BE2C (cell line): ENCODE data around the gene AIFM1.
A peak's percentile ranks its signal among the peaks of the same experiment; 100 is the strongest.

ENCODE experiments used
- DNase-seq: peaks from one replicate; pipeline ENCODE4 v3.0.0-alpha.2; 2020
- H3K27me3 ChIP-seq: fragments of 250-450 bp; sonication (Bioruptor Pico); 2 replicates; pipeline ENCODE4 v1.5.1; 2020; ENCODE audit warnings: mild to moderate bottlenecking
- H3K36me3 ChIP-seq: fragments of 250-450 bp; sonication (Bioruptor Pico); 2 replicates; pipeline ENCODE4 v1.5.1; 2020; ENCODE audit warnings: mild to moderate bottlenecking
- H3K4me1 ChIP-seq: fragments of 250-450 bp; sonication (Bioruptor Pico); 2 replicates; pipeline ENCODE4 v1.5.1; 2020
- H3K4me3 ChIP-seq: 2 replicates; pipeline ENCODE4 v1.5.1; 2011; ENCODE audit warnings: low read depth, low read length
- H3K9me3 ChIP-seq: fragments of 250-450 bp; sonication (Bioruptor Pico); 2 replicates; pipeline ENCODE4 v1.5.1; 2020
- CTCF ChIP-seq: IDR thresholded peaks from 2 replicates; pipeline ENCODE4 v1.5.1; 2012; ENCODE audit warnings: mild to moderate bottlenecking, low read depth, low read length

AIFM1 gene

GRCh38 chrX:130155564-130155963 lies 10.1 kb downstream of the AIFM1 start:
- Histone ChIP-seq H3K4me1 (no peaks in the 10 kb centered on the region), H3K36me3 (no peaks in the 10 kb centered on the region; the same call in 1 of the 2 replicates), H3K4me3 (no peak overlapping the region), H3K9me3 (no peaks in the 10 kb centered on the region), H3K27me3 (no peaks in the 10 kb centered on the region)
- no peak for DNase-seq
- TF ChIP-seq CTCF: no peak

- no peak for DNase-seq
- Histone ChIP-seq H3K27me3 (no peaks in the 10 kb centered on the region), H3K4me1 (no peaks in the 10 kb centered on the region), H3K9me3 (no peaks in the 10 kb centered on the region), H3K36me3 (no peaks in the 10 kb centered on the region; the same call in none of the 2 replicates), H3K4me3 (no peak overlapping the region)
- TF ChIP-seq CTCF: no peak
Measured at GRCh38 chrX:130147631-130148030, 18.0 kb downstream of the AIFM1 start.

GRCh38 chrX:130145123-130145522 lies 20.5 kb downstream of the AIFM1 start:
- H3K9me3 ChIP-seq: no peaks in the 10 kb centered on the region
- H3K27me3 ChIP-seq: no peaks in the 10 kb centered on the region
- no peak for DNase-seq
- no peaks in the 10 kb centered on the region for H3K4me1 ChIP-seq
- TF ChIP-seq CTCF: no peak
- H3K4me3 ChIP-seq: no peak overlapping the region
- H3K36me3 ChIP-seq: no peaks in the 10 kb centered on the region; the same call in none of the 2 replicates

- H3K36me3 ChIP-seq: no peaks in the 10 kb centered on the region; the same call in none of the 2 replicates
Measured at GRCh38 chrX:130144509-130144908, 21.1 kb downstream of the AIFM1 start.

GRCh38 chrX:130139474-130140201 lies 26.0 kb downstream of the AIFM1 start:
- TF ChIP-seq CTCF: no peak
- peaks cover 6% of the 10 kb centered on the region for H3K36me3 ChIP-seq
- H3K9me3 ChIP-seq: no peaks in the 10 kb centered on the region
- no peak for DNase-seq
- no peaks in the 10 kb centered on the region for H3K27me3 ChIP-seq
- no peak overlapping the region for H3K4me3 ChIP-seq
- no peaks in the 10 kb centered on the region for H3K4me1 ChIP-seq

More at GRCh38 chrX:130144509-130144908, 21.1 kb downstream of the AIFM1 start:
- TF ChIP-seq CTCF: peak; percentile 18; the same call in 1 of the 2 replicates
- no peaks in the 10 kb centered on the region for H3K27me3 ChIP-seq
- H3K9me3 ChIP-seq: no peaks in the 10 kb centered on the region
- H3K4me3 ChIP-seq: no peak overlapping the region
- no peak for DNase-seq
- no peaks in the 10 kb centered on the region for H3K4me1 ChIP-seq

- no peak for DNase-seq
- Histone ChIP-seq H3K4me1 (no peaks in the 10 kb centered on the region), H3K36me3 (peaks cover 6% of the 10 kb centered on the region; the same call in 1 of the 2 replicates), H3K4me3 (no peak overlapping the region), H3K9me3 (no peaks in the 10 kb centered on the region), H3K27me3 (no peaks in the 10 kb centered on the region)
- TF ChIP-seq CTCF: no peak
Measured at GRCh38 chrX:130136961-130137360, 28.7 kb downstream of the AIFM1 start.
